Activated T-helper 1 cell treated with Interleukin-2 at 50 U/mL for 16 hours (primary cell): ENCODE data around the gene ADGRB2.

Experiments
- DNase-seq: peaks from one replicate; pipeline ENCODE4 v3.0.0-alpha.2; 2020; ENCODE audit warnings: low read depth

Gene ADGRB2

DNA sequence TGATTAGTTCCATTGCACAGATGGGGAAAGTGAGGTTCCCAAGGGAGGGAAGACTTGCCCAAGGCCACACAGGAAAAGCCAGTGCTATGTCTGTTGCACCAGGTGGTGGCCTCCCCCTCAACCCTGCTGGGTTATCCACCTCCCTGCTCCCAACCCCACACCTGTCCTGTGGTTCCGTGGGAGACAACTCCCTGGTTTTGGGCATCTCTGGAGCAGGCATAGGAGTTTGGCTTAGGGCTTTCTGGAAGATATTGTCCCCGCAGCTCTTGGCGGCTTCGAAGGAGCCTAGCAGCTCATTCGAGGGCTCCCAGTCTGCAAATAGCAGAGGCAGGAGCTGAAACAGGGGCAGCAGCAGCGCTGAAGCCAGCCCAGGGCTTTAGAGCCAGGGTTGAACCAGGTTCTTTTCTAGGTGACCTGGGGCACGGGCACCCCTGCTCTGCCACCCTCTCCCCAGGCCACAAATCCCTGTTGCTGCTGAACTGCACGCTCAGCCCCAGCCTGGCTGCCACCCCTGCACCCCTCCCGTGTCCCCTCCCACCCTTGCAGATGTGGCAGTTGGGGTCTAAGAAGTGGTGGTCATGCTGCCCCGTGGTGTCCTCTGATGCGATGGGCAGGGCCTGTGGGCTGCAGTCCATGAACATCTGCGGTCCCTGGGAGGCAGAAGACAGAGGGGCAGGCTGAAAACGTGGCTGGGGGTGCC is 29.6 kb upstream of the ADGRB2 start:
- no peak for DNase-seq

DNA sequence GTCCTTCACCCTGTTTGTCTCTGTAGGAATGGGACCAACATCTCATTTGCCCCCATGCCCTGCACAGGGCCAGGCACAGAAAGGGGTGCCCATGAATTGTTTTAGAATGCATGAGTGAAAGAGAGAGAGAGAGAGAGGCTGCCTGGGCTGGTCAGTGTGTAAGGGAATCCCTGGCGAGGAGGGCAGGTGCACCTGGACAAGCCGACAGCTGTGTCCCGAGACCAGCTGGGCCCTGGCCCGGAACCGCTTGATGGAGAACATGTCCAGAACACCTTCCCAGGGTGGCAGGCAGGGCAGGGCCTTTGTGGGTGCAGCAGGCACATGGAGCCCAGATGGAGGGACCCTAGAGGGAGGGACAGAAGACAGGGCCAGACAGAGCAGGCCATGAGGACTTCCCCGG is 28.9 kb upstream of the ADGRB2 start:
- no peak for DNase-seq

DNA sequence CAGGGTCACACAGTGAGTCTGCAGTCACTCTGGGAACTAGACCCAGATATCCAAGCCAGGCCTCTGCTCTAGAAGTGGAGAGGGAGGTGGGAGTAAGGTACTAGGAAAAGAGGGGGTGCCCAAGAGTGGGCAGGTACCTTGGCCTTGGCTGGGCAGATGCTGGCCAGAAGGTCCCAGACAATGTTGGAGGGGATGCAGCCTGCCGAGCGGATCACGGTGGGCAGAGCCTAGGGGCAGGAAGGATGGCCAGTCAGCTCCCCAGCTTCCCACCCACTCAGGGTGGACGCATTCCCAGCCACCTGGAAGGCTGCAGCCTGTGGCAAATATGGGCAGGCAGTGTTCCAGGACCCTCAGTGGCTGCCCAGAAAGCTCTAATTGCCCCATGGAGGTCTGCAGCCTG is 28.4 kb upstream of the ADGRB2 start:
- DNase-seq, result no peak

DNA sequence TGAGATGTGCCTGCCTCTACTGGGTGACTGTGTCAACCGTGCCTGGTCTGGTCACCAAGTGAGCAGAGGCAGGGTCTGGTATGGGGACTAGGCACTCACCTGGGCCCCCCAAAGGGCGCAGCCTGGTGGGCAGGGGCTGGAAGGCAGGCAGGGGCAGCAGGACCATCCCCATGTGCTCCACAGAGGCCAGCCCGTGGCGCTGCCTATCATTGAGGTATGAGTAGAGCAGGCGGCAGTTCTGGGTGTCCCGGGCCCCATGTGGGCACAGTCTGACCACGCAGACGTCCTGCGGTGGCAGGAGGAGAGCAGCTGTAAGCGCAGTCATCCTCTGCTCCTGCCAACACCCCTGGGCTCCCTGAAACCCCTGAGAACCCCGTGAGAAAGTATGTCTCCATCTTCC is 28.0 kb upstream of the ADGRB2 start:
- no peak for DNase-seq

DNA sequence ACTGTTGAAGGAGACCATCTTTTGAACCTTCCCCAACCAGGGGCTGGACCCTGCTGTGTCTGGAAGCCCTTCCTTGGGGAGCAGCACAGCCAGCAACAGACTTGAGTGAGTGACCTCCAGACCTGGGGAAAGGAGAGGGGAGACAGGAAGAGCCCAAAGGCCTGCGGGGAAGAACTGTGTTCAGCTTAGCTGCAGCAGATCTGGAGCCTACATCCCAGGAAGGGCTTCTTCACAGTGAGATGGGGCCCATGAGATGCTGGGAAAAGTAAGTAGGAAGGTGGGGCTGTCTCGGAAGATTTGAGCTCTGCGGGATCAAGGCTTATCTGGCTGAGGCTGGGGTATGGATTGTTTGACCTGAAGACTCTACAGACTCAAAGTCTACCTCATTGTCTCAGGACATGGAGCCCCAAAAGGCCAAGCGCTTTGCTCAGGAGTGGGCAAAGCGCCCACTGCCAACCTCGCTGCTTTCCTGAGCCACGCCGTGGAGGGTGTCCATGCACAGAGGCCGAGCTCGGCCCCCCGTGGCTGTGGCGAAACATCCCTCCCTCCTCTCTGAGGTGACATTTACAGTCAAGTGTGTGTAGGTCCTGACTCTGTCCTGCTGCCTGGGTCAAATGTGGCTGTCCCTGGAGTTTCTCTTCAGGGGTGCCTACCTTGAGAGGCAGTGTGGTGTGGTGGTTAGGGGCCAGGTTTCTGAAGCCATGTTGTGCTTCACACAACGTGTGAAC is 27.2 kb upstream of the ADGRB2 start:
- no peak for DNase-seq

DNA sequence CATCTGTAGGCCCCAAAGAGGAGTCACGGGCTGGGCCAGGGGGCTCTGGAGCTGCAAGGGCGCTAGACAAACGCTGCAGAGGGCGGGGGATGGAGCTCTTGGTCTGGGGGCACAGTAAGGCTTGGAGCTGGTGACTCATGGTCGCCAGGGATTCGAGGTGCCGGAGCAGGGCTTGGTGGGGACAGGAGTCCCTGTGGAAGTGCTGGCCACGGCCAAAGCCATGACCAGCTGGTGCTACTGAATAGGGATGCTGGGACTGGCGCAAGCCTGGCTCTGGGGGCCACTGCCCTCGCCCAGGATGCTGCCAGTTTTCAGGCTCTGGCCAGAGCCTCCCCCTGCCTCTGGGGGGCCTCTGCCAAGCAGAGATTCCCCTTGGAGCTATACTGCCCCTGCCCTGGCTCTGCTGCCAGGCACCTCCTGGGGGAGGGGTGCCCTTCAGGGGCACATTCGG is 26.5 kb upstream of the ADGRB2 start:
- no peak for DNase-seq

DNA sequence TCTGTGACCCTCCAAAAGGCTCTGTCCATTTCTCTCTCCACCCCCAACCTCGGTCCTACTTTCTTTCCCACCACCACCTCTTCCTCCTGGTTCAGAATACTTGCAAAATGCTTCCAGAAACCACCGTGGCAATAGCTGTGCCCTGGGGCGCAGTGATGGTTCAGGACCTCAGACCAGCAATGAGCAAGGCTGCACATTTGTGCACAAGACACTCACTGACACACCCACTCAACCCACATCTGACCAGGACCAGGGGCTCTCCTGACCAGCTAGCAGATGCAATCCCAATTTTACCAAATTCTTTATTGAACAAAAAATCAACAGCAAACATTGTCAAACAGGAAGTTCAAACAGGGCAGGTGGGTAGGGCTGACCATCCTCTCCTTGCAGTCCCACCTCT is 26.0 kb upstream of the ADGRB2 start:
- no peak for DNase-seq

DNA sequence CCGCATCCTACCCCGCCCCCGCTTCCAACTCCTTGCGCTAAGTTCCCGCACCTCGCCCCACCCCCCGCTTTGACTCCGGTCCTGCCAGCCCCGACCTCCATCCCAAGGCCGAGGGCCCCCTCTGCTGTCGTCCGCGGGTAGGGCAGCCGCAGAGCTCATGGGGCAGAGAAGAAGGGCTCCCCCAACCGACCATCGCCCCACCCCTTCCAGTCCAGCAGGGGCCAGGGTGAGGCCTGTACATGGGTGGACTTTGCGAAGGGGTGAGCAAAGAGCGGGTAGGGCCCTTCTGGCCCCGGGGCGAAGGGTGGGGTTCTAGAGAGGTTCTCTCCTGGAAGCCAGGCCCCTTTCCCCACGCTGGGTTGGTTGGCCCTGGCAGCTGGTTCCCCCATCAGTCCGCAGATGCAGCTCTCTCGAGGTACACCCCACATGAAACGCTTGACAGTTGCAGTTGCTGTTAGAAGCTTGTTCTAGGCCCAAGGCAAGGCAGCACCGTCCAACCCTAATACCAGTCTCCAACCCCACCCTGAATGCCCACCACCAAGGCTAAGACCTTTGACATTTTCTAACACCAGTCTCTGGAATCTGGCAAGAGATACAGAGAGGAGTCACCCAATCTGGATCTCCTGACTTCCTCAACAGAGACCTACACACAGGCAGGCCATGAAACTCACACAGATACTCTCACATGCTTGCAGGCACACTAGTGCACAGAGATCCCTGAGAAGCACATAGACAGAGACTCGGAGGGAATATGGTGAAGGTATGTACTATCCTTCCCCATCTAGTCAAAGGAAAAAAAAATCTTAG is 25.3 kb upstream of the ADGRB2 start:
- peak; percentile 88 for DNase-seq

DNA sequence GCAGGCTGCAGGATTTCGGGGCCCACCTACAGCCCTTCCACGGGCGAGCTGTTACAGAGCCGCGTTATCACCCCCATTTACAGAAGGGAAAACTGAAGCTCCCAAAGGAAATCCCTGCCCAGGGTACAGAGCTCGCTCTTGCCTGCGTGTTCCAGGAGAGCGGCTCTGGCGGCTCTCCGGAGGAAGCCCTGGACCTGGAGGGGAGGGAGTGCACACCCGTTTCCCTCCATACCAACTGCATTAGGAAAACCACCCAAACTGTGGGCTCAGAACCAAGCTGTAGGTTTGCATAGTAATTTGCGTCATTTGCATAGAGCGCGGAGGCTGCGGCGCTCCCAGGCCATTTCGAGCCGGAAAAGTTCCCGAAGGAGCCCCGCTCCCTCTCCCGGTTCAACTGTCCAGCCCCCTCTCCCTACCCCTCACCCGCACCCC is 24.7 kb upstream of the ADGRB2 start:
- no peak for DNase-seq

DNA sequence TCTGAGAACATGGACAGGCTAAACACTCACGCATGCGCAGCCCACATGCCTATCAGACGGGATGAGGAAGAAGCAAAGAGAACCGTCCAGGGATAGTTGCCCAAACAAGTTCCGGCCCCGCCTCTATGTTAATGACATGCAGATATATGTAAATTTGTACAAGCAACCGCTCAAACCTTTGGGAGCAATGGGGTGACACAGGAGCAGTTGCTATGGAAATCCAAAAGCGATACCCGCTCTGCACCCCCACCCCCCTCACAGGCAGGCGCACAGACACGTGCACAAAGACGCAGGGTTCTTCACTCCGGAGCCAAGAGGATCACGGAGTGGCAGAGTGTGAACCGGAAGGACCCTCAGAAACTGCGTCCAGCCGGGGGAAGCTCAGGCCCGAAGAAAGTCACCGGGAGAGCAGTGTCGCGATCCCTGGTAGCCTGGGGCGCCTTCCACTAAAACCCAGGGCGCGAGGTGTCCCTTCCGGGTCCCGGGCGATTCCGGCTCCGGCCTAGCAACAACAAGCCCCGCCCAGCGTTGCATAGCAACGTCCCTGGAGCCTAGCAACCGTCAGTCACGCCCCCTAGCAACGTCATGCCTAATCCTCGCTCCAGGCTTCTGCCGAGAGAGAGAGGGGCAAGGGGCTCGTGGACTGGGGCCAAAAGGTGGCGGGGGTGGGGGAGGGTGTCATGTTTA is 24.1 kb upstream of the ADGRB2 start:
- DNase-seq, result peak; percentile 78

DNA sequence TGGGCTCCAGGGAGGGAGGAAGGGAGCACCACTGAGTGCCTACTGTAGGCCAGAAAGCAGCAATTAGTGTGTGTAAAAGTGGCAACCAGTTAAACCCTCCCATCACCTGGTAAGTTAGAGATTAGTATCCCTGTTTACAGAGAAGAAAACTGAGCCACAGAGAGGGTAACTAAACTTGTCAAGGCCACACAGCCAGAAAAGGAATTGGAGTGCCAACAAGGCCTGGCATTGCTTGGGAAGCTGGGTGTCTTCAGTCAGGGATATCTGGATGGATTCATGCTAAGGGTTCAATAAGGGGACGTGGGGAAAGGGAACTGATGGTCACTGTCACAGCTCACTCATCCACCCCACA is 23.6 kb upstream of the ADGRB2 start:
- no peak for DNase-seq

DNA sequence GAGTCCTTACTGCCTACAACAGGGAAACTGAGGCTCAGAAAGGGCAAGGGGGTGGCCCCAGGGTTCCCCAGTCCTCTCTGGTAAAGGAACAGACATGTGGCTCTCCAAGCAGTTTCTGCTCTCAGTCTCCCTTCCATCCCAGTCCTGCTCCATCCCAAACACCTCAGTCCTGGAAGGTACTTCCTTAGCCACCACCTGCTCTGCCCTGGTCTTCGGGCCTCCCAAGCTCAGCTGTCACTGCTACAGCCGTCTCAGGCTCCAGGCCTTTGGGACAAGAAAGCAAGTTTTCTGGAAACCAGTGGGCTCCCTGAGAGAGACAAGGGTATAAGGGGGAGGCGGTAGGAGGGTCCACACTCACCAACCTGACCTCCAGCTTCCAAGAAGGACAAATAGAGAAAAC is 23.1 kb upstream of the ADGRB2 start:
- no peak for DNase-seq

DNA sequence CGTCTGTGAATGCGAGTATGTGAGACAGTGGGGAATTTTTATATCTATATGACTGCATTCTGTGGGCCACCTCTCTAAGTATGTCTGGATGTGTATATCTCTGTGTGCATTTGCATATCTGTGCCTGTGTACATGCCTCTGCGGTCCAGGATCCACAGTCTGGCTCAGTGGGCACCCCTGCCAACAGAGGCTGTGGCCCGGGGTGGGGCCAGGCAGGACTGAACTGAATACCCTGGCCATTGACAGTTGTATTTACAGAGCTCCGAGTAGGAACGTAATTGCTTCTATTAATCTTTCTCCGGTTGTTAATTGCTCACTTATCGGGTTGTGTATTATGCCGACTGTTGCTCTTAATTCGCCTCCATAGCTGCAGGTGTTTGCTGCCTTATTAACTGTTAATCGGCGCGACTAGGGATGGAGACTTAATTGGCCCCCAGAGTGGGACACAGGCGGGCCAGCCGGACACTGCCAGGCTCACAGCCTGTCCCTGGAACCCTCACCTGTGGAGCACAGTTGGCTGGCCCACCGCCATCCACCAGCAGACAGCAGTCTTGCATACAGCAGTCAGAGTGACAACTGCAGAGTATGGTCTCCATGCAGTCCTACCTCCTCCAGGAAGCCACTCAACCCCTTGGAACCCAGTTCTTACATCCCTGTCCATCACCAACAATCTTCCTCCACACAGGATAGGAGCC is 22.4 kb upstream of the ADGRB2 start:
- DNase-seq, result no peak

DNA sequence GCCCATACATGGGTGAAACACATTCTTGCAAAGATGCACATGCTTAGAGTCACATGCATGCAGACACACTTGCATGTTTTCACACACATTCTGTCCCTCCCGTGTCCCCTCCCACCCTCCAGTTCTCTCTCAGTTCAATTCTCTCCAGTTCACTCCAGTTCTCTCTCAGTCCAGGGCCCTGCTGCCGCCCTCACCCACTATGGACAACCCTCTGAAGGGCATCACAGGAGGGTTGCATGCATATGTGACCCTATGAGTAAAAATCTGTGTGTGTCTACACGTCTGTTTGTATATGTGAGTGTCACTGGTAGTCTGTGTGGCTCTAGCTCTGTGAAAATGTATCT is 21.8 kb upstream of the ADGRB2 start:
- DNase-seq, result no peak

DNA sequence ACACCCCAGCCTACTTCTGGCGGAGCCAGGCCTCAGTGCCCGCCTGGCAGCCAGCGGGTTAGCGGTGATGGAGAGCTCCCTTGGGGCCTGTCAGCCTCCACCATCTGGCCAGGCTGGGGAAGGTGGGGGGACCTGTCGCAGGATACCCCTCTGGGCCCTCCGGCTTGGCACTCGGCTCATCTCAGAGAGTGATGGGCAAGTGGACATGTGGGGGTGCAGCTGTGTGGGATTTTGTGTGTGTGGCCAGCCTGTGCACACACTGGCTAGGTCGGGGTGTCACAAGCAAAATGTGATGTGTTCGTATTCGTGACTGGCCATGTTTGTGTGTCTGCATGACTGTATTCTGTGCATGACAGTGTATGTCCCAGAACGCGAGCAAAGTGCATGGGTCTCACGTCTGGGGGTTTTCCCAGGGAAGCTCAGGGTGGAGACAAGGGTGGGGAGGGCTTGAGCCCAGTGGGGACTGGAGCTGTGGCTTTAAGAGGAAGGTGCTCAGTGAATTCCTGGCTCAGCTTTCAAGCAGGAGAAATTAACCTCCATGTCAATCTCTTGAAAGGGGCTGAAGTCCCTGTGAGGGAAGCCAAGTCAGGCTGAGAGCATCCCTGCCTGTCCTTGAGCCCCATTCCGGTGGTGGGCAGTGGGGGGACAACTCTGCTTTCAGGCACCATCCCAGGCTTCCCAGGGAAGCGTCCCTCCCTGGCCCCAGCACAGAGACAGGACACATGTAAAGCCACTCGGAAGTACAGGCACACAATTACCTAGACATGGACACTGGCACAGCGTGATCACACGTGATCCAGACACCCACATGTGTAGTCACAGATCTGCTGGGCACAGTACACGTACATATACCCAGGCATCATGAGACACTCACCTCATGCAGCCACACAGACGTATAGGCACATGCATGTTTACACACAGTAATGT is 21.1 kb upstream of the ADGRB2 start:
- DNase-seq, result no peak

DNA sequence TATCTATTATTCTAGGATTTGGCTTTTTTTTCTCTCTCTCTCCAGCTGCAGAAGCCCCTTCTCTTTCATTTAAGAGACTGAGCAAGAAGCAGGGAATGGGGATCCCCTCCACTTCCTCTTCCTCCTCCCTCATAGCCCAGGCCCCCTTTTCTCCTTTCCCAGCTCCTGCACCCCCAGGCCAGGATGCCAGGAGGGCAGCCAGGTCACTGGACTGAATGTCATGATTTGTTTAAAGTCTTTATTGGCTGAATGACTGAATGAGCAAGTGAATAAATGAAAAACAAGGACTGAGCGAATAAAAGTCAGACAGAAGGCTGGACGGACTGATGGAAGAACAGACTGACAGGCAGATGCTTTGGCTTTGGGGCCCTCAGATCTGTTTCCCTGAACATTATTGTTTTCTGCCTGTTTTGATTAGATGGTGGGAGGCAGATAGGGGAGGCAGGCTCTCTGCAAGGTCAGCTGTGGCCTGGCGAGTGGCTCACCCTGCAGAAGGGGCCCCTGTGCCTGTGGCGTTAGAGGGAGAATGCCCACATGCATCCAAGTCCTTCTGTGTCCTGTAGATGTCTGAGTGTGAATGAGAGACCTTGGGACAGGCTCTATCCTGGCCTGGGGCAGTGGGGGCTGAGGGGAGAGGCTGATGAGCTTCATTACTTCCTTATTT is 20.3 kb upstream of the ADGRB2 start:
- DNase-seq, result no peak

DNA sequence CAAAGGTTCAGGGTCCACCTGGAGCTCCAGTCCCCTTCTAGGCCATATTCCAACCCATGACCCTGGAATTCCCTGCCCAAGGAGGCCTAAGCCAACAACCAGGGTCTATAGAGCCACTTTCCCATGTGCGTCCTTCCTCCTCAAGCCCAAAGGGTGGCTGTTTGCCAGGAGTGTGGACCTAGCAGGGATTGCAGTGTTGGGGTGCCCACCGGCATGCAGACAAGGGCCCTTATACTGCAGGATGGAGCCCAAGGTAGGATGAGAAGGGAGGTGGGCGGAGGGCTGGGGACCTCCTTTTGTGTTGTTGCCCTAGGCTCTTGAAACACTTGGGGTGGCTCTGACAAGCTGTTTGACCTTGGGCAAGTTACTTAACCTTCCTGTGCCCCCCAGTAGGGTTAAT is 19.7 kb upstream of the ADGRB2 start:
- no peak for DNase-seq

DNA sequence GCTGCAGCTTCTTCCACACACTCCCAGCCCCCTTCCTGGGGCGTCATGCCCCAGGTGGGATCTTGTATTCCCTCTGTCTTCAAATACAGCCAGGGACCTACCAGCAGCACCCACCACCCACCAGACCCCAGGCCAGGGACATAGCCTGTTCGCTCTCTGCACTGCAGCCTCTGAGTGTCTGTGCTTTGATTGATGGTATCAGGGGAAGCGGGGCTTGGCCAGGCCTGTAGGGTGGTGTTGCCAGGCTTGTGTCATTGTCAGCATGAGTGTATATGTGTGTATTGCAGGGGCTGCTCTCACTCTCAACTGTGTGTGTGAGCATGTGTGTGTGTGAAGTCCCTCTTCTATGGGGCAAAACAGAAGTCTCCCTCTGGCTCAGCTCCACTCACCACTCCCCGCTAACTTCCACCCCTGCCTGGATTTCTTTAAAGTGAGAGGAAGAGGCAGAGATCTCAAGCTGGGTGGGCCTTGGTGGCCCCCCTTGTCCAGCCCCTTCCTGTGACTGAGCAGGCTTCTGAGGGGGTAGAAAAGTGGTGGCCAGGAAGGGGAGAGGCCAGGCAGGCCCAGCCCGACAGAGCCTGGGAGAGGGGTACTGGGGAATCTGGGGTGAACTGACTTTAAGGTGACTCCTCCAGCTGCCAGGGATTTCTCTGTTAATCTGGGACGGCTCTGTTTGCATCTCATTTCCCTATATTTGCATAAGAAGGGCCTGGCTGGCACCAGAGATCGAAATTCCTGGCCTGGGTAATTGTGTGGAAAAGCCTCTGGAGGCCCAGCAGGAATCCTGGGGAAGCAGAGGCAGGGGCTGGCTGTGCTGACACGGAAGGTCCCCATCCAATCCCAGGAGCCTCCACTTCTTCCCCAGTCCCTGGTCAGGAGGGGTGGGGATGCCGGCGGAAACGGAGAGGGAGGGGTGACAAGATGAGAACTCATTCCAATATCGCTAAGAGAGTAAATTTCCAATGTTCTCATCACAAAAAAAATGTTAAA is 18.6 kb upstream of the ADGRB2 start:
- no peak for DNase-seq

DNA sequence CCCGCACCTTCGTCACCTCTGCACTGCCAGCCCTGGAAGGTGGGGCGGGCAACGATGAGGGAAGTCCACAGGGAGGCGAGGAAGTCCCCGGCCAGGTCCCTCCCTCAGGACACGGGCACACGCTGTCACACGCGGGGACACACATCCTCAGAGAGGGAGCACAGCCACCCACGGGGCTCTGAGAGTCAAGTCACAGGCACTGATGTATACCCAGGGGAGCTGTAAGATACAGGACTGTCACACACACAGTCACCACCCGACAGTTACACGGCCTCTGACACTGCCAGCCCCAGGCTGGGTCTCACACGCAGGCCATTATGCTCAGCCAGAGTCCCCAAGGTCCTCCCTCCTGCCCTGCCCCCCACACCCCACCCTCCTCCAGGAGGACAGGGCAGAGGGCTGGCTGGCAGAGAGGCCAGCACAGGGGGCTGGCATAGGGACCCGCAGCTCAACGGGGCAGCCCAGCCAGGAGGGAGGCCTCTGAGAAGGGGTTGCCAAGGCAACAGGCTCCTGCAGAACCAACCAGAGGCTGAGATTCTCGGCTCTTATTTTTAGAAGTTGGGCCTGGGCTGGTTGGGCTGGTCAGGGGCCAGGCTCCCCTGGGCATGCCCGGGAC is 17.7 kb upstream of the ADGRB2 start:
- no peak for DNase-seq
